ENCODE measurements around the gene KCNH2. TPM values are rescaled to one million over a fixed set of nuclear protein-coding genes. Genes with fewer than 3 reads are reported as not detected.

Gene KCNH2
- total RNA-seq, 1 experiment from 2014 or later = 16.2 TPM

- TF ChIP-seq FOXP4 (CRISPR knock-in tag; IDR thresholded peaks at IDR 0.05) (no peak), NFE2L1 (CRISPR knock-in tag; IDR thresholded peaks at IDR 0.05) (no peak), ZMAT4 (CRISPR knock-in tag; IDR thresholded peaks at IDR 0.05) (no peak), ZNF423 (CRISPR knock-in tag; IDR thresholded peaks at IDR 0.05) (no peak), ZNF281 (CRISPR knock-in tag; IDR thresholded peaks at IDR 0.05) (no peak), SP1 (CRISPR knock-in tag; conservative IDR thresholded peaks at IDR 0.05) (no peak)
These were observed 39.3 kb upstream of the KCNH2 start (continued) for GRCh38 chr7:151017370-151017952.

GRCh38 chr7:151016942-151017341 lies 38.8 kb upstream of the KCNH2 start:
- Mint-ChIP-seq H3K27me3 (ENCODE audit: low read depth) (peaks cover 86% of the 10 kb centered on the region), H3K27ac (no peak overlapping the region), H3K9me3 (no peaks in the 10 kb centered on the region), H3K4me1 (peaks cover 47% of the 10 kb centered on the region), H3K36me3 (no peaks in the 10 kb centered on the region), H3K4me3 (no peak overlapping the region)
- DNase-seq (ENCODE audit: low spot score) (no peak), ATAC-seq (no peak)
- ChIA-PET POLR2A (interaction anchor here (0.9 kb wide), 1 partner anchor 25 kb away, joined by 3 read pairs; no protein-coding TSS in a partner anchor), CTCF (interaction anchor here (0.6 to 6.3 kb wide), 12 partner anchors 8 to 140 kb away, joined by 3 to 112 read pairs (median 22); partner anchors contain the start of genes ABCB8 and NOS3)
- no peak for TF ChIP-seq ZNF263 (CRISPR knock-in tag; IDR thresholded peaks at IDR 0.05; ENCODE audit: low read depth)
- TF ChIP-seq AR (CRISPR knock-in tag; IDR thresholded peaks at IDR 0.05) = no peak
- no peak for TF ChIP-seq SP1 (CRISPR knock-in tag; conservative IDR thresholded peaks at IDR 0.05)
- no peak for TF ChIP-seq SOX15 (CRISPR knock-in tag; IDR thresholded peaks at IDR 0.05)
- TF ChIP-seq ZSCAN18 (CRISPR knock-in tag; IDR thresholded peaks at IDR 0.05) = no peak
- no peak for TF ChIP-seq IRF1 (CRISPR knock-in tag; IDR thresholded peaks at IDR 0.05)
- TF ChIP-seq MLX (CRISPR knock-in tag; IDR thresholded peaks at IDR 0.05) = no peak
- TF ChIP-seq JUN (CRISPR knock-in tag; IDR thresholded peaks at IDR 0.05) = no peak
- no peak for TF ChIP-seq GABPB1 (CRISPR knock-in tag; IDR thresholded peaks at IDR 0.05)
- no peak for TF ChIP-seq CREM (CRISPR knock-in tag; IDR thresholded peaks at IDR 0.05)
- TF ChIP-seq ZNF423 (CRISPR knock-in tag; IDR thresholded peaks at IDR 0.05) = no peak
- TF ChIP-seq CREB1 (CRISPR knock-in tag; IDR thresholded peaks at IDR 0.05) = no peak
- TF ChIP-seq MAX (CRISPR knock-in tag; IDR thresholded peaks at IDR 0.05) = no peak
- TF ChIP-seq ATF2 (CRISPR knock-in tag; IDR thresholded peaks at IDR 0.05; ENCODE audit: borderline replicate concordance, low read depth) = no peak
- no peak for TF ChIP-seq E2F1 (CRISPR knock-in tag; IDR thresholded peaks at IDR 0.05)
- no peak for TF ChIP-seq ZMAT4 (CRISPR knock-in tag; IDR thresholded peaks at IDR 0.05)

Measured in WTC11 (cell line).